GM18505 (cell line): Measurements from ENCODE around the gene MYH7.

Experiments used
- ATAC-seq: cut with Tn5 transposase; IDR thresholded peaks from one replicate; pipeline ENCODE4 v1.9.1; 2021; ENCODE audit not compliant: unreplicated experiment
- POLR2A ChIP-seq: IDR thresholded peaks from 4 replicates; pipeline ENCODE4 v1.6.1; 2011; ENCODE audit warnings: borderline replicate concordance; ENCODE audit not compliant: insufficient read depth, insufficient read length; ENCODE audit errors: extremely low read depth

The MYH7 gene

DNA sequence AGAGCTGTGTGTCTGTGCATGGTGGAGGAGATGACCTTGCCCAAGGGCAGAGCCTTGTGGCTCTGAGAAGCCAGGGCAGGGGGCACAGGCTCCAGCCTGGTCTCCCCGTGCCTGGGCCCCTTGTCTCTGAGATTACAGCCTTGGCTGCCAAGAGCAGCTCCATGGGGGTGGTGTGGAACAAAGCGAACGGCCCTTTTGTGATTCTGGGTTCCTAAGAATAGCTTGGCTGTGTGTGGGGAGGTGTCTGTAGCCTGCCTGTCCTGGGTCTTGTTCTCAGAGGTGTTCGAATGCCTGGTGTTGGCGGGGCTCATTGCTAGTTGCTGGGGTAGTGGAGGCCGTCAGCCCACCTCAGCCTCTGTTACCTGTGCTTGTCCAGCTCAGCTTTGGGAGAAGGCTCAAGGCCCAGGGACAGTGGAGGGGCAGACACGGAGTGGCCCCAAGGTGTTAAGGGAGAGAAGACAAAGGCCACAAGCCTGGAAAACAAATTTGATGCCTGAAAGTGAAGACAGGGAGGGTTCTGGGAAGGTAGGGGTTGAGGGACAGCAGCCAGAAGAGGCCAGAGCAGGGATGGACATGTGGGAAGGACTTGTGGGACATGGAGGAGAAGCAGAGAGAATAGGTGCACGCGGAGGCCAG lies 7.4 kb upstream of the MYH7 start:
- ATAC-seq, result no peak
- TF ChIP-seq POLR2A, result no peak

- no peak for ATAC-seq
- no peak for TF ChIP-seq POLR2A
Observed at GRCh38 chr14:23441076-23441475, 5.6 kb upstream of the MYH7 start.

GRCh38 chr14:23439107-23439835 lies 3.8 kb upstream of the MYH7 start:
- TF ChIP-seq POLR2A, result no peak

DNA sequence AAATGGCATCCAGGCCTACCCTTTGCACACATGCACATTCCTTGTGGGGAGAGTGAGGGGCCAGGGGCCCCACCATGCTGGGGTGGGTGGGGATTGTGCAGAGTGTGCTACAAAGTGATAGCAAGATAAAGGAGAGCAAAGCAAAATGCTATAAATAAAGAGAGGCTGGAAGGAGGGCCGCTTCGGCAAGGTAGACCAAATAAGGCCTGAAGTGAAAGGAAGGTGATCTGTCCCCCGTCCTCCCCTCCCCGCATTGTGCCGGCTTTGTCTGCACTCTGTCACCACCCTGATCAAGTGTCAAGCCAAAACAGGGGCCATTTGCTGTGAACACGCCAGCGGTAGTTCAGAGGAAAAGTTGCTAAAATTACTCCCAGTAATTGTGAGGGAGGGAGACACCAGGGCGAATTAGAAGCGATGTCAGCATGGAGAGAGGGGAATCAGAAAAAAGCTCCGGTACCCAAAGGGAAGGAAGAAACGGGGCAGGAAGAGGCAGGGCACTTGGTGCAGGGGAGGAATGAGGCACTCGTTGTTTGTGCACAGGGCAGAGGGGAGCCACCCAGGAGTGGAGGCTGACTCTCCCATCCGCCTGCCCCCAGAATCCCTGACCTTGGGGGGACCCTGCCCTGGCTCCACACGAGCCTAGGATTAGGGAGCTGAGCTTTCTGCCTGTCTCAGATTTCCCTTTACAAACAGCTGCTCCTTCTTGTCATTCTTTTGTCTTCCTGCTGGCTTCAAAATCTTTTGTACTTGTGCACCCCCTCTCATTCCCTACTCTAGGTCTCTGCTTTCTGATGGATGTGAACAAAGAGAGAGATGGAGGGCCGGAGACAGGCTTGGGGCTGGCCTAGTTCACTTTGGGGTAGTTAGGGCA lies 2.9 kb upstream of the MYH7 start:
- no peak for ATAC-seq
- TF ChIP-seq POLR2A, result no peak

More at GRCh38 chr14:23439107-23439835, 3.8 kb upstream of the MYH7 start:
- no peak for ATAC-seq

GRCh38 chr14:23437133-23438100 lies 2.0 kb upstream of the MYH7 start:
- ATAC-seq, result no peak
- TF ChIP-seq POLR2A, result no peak

DNA sequence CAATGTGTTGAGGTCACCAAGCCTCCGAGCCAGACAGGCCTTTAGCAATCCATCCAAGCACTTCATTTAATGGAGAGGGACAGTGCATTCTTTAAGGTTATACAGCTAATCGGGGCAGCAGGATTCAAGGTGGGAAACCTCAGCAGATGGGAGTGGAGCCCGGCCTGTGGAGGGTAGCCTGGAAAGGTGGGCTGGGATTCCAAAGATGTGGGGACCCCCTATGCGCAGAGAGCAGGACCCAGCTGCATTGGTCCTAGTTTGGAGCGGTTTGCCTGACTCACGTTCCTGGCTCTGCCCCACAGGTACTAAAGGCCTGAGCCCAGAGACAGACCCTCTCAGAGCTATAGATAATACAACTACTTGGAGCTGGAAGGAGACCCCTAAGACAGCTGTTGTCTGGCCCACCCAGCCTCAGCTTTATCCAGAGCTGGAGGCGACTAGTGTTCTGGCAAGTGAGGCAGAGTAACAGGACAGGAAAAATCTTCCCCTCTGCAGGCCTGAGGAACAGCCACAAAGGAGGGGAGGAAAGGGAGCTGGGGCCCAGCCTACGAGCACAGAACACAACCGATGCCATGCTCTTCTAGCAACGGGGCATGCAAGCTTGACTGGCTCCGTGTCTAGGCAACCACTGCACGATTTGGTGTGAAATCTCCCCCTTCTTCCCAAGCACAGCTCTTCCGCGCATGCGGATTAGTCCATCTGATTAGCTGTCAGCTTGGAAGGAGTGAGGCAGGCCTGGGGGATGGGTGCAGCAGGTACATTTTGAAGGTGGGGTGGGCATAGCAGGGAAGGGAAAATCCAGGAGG lies 1.1 kb upstream of the MYH7 start:
- ATAC-seq, result no peak
- TF ChIP-seq POLR2A, result no peak

DNA sequence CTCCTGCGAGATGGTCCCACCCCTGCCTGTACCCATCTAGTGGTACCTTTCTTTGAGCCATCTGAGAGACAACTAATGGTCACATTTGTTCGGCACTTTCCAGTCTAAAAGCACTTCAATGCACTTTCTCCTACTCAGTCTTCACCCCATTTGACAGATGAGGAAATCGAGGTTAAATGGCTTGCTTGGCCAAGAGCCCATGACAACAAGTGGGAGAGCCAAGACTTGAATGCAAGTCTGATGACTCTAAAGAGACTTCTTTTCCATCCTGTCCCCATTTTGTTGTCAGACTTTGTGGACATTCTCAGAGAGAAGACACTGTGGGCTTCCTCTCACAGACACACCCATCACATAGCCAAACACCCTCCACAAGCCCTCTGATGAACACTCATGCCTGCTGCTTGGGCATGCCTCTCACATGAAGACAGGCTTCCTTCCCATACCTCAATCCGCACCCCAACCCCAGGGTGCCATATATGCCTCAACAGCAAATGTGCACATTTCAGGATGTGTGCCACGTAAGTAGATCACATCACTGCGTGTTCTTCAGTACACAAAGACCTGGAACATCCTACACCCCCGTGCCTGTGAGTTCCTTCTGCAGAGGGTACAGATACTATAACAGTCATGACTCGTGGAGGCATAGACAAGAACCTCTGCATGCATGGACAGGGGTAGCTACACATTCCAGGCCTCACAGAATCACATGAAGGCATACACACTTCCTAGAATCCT lies 805 bp downstream of the MYH7 start:
- ATAC-seq, result no peak
- TF ChIP-seq POLR2A, result no peak

GRCh38 chr14:23433457-23433856 lies 2.0 kb downstream of the MYH7 start:
- no peak for TF ChIP-seq POLR2A
- ATAC-seq, result no peak

- no peak for ATAC-seq
- TF ChIP-seq POLR2A, result no peak
Observed at GRCh38 chr14:23432946-23433345, 2.5 kb downstream of the MYH7 start.

- no peak for TF ChIP-seq POLR2A
- no peak for ATAC-seq
Observed at GRCh38 chr14:23432102-23432925, 3.1 kb downstream of the MYH7 start.

DNA sequence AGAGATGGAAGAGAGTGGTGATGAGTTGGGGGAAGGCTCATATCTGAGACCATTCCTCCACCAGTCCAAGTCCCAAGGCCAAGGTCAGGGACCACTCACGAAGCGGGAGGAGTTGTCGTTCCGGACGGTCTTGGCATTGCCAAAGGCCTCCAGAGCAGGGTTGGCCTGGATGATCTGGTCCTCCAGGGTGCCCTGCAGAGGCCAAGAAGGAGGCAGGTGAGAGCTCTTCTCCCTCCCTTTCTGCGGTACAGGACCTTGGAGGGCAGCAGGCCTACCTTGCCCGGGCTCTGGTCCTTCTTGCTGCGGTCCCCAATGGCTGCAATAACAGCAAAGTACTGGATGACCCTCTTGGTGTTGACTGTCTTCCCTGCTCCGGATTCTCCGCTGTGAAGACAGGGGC lies 4.0 kb downstream of the MYH7 start:
- ATAC-seq, result no peak
- TF ChIP-seq POLR2A, result no peak

- ATAC-seq, result no peak
- no peak for TF ChIP-seq POLR2A
Observed at GRCh38 chr14:23430723-23431085, 4.8 kb downstream of the MYH7 start.
